ENCODE measurements around the gene DEPDC4.

DNA sequence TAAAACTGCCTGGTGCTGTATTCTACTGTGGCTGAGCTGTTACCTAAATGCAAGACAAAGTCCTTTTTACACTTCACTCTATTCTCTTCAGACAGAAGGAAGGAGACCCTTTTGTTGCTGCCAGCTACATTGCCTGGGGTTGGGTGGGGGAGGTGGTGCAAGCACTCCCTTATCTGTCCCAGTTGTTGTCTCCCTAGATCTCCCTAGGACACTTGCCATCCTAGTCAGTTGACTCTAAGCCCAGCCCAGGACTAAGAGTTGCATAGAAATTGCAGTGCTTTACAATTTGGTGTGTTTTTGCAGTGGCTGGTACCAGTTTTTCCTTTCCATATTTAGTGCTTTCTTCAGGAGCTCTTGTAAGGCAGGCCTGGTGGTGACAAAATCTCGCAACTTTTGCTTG is 35.2 kb upstream of the DEPDC4 start:
- TF ChIP-seq BHLHE40 (IDR thresholded peaks at IDR 0.05; ENCODE audit: borderline replicate concordance) (no peak), ARNT (IDR thresholded peaks at IDR 0.05) (no peak), TARDBP (IDR thresholded peaks at IDR 0.05) (no peak), NFRKB (IDR thresholded peaks at IDR 0.05) (no peak)
